Vagina (tissue), 2 donors: ENCODE measurements around the gene STT3B. TPM values are rescaled to one million over a fixed set of nuclear protein-coding genes. Genes with fewer than 3 reads are reported as not detected.

Source experiments
- DNase-seq, 2 donors: peaks; one replicate each; pipeline ENCODE4 v3.0.0-alpha.2; 2017; ENCODE audit errors: extremely low spot score in 2 of 2
- H3K27ac ChIP-seq: fragments of 200-600 bp; sonication (generic); one replicate; pipeline ENCODE4 v1.5.1; 2019
- H3K27me3 ChIP-seq: fragments of 200-600 bp; sonication (generic); one replicate; pipeline ENCODE4 v1.5.1; 2019
- H3K36me3 ChIP-seq, 2 donors: fragments of 200-600 bp; sonication (generic); one replicate each; pipeline ENCODE4 v1.5.1; 2017 to 2019
- H3K4me1 ChIP-seq: fragments of 200-600 bp; sonication (generic); one replicate; pipeline ENCODE4 v1.5.1; 2019
- H3K4me3 ChIP-seq, 2 donors: fragments of 200-600 bp; sonication (generic); 1 replicate in 1 of 2; 2 replicates in 1 of 2; pipeline ENCODE4 v1.5.1; 2016 to 2019
- H3K9me3 ChIP-seq: fragments of 200-600 bp; sonication (generic); one replicate; pipeline ENCODE4 v1.5.1; 2019
- POLR2A ChIP-seq, 2 donors: fragments of 450-650 bp; IDR thresholded peaks; one replicate each; pipeline ENCODE4 v1.6.1; 2017; ENCODE audit warnings: antibody characterized with exemption in 2 of 2, mild to moderate bottlenecking in 2 of 2, moderate library complexity in 2 of 2
- POLR2AphosphoS5 ChIP-seq, 2 donors: sonication (generic); formaldehyde crosslinking; IDR thresholded peaks; one replicate each; pipeline ENCODE4 v1.9.0; 2017; ENCODE audit warnings: antibody characterized with exemption in 2 of 2, mild to moderate bottlenecking in 2 of 2, low read depth in 1 of 2; ENCODE audit not compliant: insufficient read depth in 1 of 2
- intact Hi-C: fragments of 100-400 bp; cut with DNase I; formaldehyde crosslinking; loops from one replicate; pipeline ENCODE4 v1.15.1; 2023
- total RNA-seq: library from RNA; depleted of rRNA; stranded (reverse); fragments of >200 nt; gene quantifications from one replicate; pipeline ENCODE4 v1.2.3, GENCODE V29; 2016
- TF ChIP-seq, protein P1 (sequence below), 3 experiments: fragments of 450-650 bp in 2 of 3; fragments of 200-600 bp in 1 of 3; sonication (generic) in 1 of 3; IDR thresholded peaks; one replicate each; pipeline ENCODE4 v1.5.1; 2017 to 2019; ENCODE audit warnings: antibody characterized with exemption in 3 of 3, mild to moderate bottlenecking in 2 of 3, moderate library complexity in 2 of 3

The STT3B gene
- total RNA-seq, 1 donor from 2014 or later: 65.3 TPM

DNA sequence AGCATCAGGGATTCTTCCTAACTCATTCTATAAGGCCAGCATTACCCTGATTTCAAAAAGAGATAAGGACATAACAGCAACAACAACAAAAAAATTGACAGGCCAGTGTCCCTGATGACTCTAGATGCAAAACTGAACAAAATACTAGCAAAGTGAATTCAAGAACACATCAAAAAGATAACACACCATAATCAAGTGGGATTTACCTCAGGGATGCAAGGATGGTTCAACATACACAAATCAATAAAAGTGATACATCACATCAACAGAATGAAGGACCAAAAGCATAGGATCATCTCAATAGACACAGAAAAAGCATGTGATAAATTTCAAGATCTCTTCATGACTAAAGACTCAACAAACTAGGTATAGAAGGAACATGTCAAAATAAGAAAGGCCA lies 119.6 kb downstream of the STT3B start:
- Histone ChIP-seq H3K4me1 (no peaks in the 10 kb centered on the region), H3K9me3 (peaks cover 35% of the 10 kb centered on the region), H3K36me3 (peaks cover 0 to 3% of the 10 kb centered on the region in 2 donors), H3K27me3 (no peaks in the 10 kb centered on the region), H3K27ac (no peak overlapping the region), H3K4me3 (no peak overlapping the region)
- no peak for DNase-seq
- TF ChIP-seq POLR2AphosphoS5 (IDR thresholded peaks at IDR 0.05; ENCODE audit: insufficient read depth in 1 of 2, low read depth in 1 of 2) (no peak), POLR2A (IDR thresholded peaks at IDR 0.05) (no peak)
- TF ChIP-seq, protein P1, sequence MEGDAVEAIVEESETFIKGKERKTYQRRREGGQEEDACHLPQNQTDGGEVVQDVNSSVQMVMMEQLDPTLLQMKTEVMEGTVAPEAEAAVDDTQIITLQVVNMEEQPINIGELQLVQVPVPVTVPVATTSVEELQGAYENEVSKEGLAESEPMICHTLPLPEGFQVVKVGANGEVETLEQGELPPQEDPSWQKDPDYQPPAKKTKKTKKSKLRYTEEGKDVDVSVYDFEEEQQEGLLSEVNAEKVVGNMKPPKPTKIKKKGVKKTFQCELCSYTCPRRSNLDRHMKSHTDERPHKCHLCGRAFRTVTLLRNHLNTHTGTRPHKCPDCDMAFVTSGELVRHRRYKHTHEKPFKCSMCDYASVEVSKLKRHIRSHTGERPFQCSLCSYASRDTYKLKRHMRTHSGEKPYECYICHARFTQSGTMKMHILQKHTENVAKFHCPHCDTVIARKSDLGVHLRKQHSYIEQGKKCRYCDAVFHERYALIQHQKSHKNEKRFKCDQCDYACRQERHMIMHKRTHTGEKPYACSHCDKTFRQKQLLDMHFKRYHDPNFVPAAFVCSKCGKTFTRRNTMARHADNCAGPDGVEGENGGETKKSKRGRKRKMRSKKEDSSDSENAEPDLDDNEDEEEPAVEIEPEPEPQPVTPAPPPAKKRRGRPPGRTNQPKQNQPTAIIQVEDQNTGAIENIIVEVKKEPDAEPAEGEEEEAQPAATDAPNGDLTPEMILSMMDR (IDR thresholded peaks at IDR 0.05): no peak
- intact Hi-C loops: no loop called here

DNA sequence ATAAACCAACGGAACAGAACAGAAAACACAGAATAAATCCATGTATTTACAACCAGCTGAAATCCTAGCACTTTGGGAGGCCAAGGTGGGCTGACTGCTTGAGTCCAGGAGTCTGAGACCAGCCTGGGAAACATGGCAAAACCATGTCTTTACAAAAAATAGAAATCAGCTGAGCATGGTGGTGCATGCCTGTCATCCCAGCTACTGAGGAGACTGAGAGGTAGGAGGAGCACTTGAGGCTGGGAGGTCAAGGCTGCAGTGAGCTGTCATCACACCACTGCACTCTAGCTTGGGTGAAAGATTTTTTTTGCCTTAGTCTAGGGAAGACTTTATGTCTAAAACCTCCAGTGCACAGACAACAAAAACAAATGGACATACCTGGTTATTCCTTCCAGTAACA lies 120.7 kb downstream of the STT3B start:
- intact Hi-C loops: no loop called here
- Histone ChIP-seq H3K4me1 (no peaks in the 10 kb centered on the region), H3K9me3 (peaks cover 35% of the 10 kb centered on the region), H3K4me3 (no peak overlapping the region), H3K36me3 (peaks cover 0 to 3% of the 10 kb centered on the region in 2 donors), H3K27ac (no peak overlapping the region), H3K27me3 (no peaks in the 10 kb centered on the region)
- no peak for TF ChIP-seq POLR2AphosphoS5 (IDR thresholded peaks at IDR 0.05; ENCODE audit: insufficient read depth in 1 of 2, low read depth in 1 of 2)
- DNase-seq: no peak

- TF ChIP-seq POLR2A (IDR thresholded peaks at IDR 0.05) (no peak), POLR2AphosphoS5 (IDR thresholded peaks at IDR 0.05; ENCODE audit: insufficient read depth in 1 of 2, low read depth in 1 of 2) (no peak)
- TF ChIP-seq, protein P1 (IDR thresholded peaks at IDR 0.05): no peak
- Histone ChIP-seq H3K27me3 (no peaks in the 10 kb centered on the region), H3K36me3 (peaks cover 0 to 3% of the 10 kb centered on the region in 2 donors), H3K9me3 (peaks cover 30% of the 10 kb centered on the region), H3K4me3 (no peak overlapping the region), H3K27ac (no peak overlapping the region), H3K4me1 (no peaks in the 10 kb centered on the region)
- intact Hi-C loops: no loop called here
- no peak for DNase-seq
Observed at GRCh38 chr3:31654998-31655397, 122.3 kb downstream of the STT3B start.

DNA sequence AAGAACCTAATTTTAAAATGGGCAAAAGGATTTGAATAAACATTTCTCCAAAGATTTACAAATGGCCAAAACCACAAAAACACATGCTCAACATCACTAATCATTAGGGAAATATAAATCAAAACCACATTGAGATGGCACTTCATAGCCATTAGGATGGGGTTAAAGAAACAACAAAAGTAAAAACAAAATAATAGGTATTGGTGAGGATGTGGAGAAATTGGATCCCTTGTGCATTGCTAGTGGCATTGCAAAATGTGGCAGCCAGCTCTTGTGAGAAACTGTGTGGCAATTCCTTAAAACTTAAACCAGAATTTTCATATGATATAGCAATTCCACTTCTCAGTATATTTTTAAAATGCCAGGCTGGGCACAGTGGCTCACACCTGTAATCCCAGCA lies 126.5 kb downstream of the STT3B start:
- peaks cover 13% of the 10 kb centered on the region for H3K9me3 ChIP-seq
- intact Hi-C loops: no loop called here
- no peak for DNase-seq
- no peaks in the 10 kb centered on the region for H3K27me3 ChIP-seq
- no peak overlapping the region for H3K4me3 ChIP-seq
- H3K36me3 ChIP-seq: peaks cover 0 to 3% of the 10 kb centered on the region in 2 donors
- TF ChIP-seq POLR2AphosphoS5 (IDR thresholded peaks at IDR 0.05; ENCODE audit: insufficient read depth in 1 of 2, low read depth in 1 of 2) (no peak), POLR2A (IDR thresholded peaks at IDR 0.05) (no peak)
- TF ChIP-seq, protein P1 (IDR thresholded peaks at IDR 0.05): no peak
- no peak overlapping the region for H3K27ac ChIP-seq
- no peaks in the 10 kb centered on the region for H3K4me1 ChIP-seq

GRCh38 chr3:31661286-31661685 lies 128.6 kb downstream of the STT3B start:
- TF ChIP-seq, protein P1 (IDR thresholded peaks at IDR 0.05): no peak
- no peak for TF ChIP-seq POLR2AphosphoS5 (IDR thresholded peaks at IDR 0.05; ENCODE audit: insufficient read depth in 1 of 2, low read depth in 1 of 2)

More at GRCh38 chr3:31661286-31661685, 128.6 kb downstream of the STT3B start:
- H3K9me3 ChIP-seq: no peaks in the 10 kb centered on the region
- H3K36me3 ChIP-seq: no peaks in the 10 kb centered on the region
- no peaks in the 10 kb centered on the region for H3K27me3 ChIP-seq
- no peak for DNase-seq
- no peak overlapping the region for H3K4me3 ChIP-seq
- H3K4me1 ChIP-seq: no peaks in the 10 kb centered on the region
- intact Hi-C loops: no loop called here
- H3K27ac ChIP-seq: no peak overlapping the region
